Caco-2 (cell line): ENCODE measurements around the gene CUL9. TPM values are rescaled to one million over a fixed set of nuclear protein-coding genes. Genes with fewer than 3 reads are reported as not detected.

Experiments
- BruUV-seq: library from RNA; stranded (reverse); fragments of 400-500 nt; replicated peaks from 2 replicates; lab custom pipeline; 2021; lab: Mats Ljungman, UMichigan
- CTCF ChIA-PET: fragments of 300-600 bp; sonication (Branson Sonifier 250); formaldehyde crosslinking; loops from one replicate; lab custom pipeline; 2022; ENCODE audit warnings: antibody characterized with exemption; lab: Charles Lee
- POLR2A ChIA-PET: fragments of 300-600 bp; sonication (Branson Sonifier 250); formaldehyde crosslinking; loops from one replicate; lab custom pipeline; 2022; ENCODE audit warnings: antibody characterized with exemption; lab: Charles Lee
- DNase-seq, 2 experiments: peaks; one replicate each; pipeline versions ENCODE4 v3.0.0 to v3.0.0-alpha.2; 2020 to 2022
- H3K27me3 ChIP-seq: replicated peaks from 2 replicates; pipeline ENCODE4 v1.6.0; 2011; ENCODE audit warnings: low read length; ENCODE audit not compliant: control insufficient read depth, insufficient read depth
- H3K36me3 ChIP-seq: 2 replicates; pipeline ENCODE4 v1.5.1; 2011; ENCODE audit warnings: low read length; ENCODE audit not compliant: control insufficient read depth, insufficient read depth
- H3K4me1 ChIP-seq: fragments of 250-450 bp; sonication (Bioruptor Pico); 2 replicates; pipeline ENCODE4 v1.5.1; 2020; ENCODE audit warnings: mild to moderate bottlenecking
- H3K4me3 ChIP-seq: 2 replicates; pipeline ENCODE4 v1.5.1; 2011; ENCODE audit warnings: low read depth, mild to moderate bottlenecking, control low read depth, low read length
- H3K9me3 ChIP-seq: fragments of 250-450 bp; sonication (Bioruptor Pico); 2 replicates; pipeline ENCODE4 v1.5.1; 2020; ENCODE audit warnings: mild to moderate bottlenecking, moderate library complexity
- H3K27ac Mint-ChIP-seq: one replicate; pipeline ENCODE4 v1.8.0; 2022; ENCODE audit warnings: mixed read lengths; ENCODE audit not compliant: unreplicated experiment
- H3K27me3 Mint-ChIP-seq: one replicate; pipeline ENCODE4 v1.8.0; 2022; ENCODE audit warnings: mixed read lengths; ENCODE audit not compliant: insufficient read depth, unreplicated experiment
- H3K36me3 Mint-ChIP-seq: one replicate; pipeline ENCODE4 v1.8.0; 2022; ENCODE audit warnings: mild to moderate bottlenecking, mixed read lengths; ENCODE audit not compliant: insufficient read depth, unreplicated experiment
- H3K4me1 Mint-ChIP-seq: one replicate; pipeline ENCODE4 v1.8.0; 2022; ENCODE audit warnings: low read depth, mixed read lengths; ENCODE audit not compliant: unreplicated experiment
- H3K4me3 Mint-ChIP-seq: one replicate; pipeline ENCODE4 v1.8.0; 2022; ENCODE audit warnings: mild to moderate bottlenecking, moderate library complexity, mixed read lengths; ENCODE audit not compliant: unreplicated experiment
- H3K9me3 Mint-ChIP-seq: one replicate; pipeline ENCODE4 v1.8.0; 2022; ENCODE audit warnings: mixed read lengths; ENCODE audit not compliant: unreplicated experiment
- CTCF ChIP-seq, 2 experiments: fragments of 200-600 bp in 1 of 2; IDR thresholded peaks; 1 replicate in 1 of 2; 2 replicates in 1 of 2; pipeline versions ENCODE4 v1.5.1 to v1.8.0; 2011 to 2022; ENCODE audit warnings: antibody characterized with exemption in 1 of 2, control low read depth in 1 of 2, inconsistent platforms in 1 of 2, low read depth in 1 of 2, low read length in 1 of 2, mild to moderate bottlenecking in 1 of 2, moderate library complexity in 1 of 2; ENCODE audit not compliant: insufficient read depth in 1 of 2, severe bottlenecking in 1 of 2, unreplicated experiment in 1 of 2
- intact Hi-C: fragments of 100-400 bp; cut with micrococcal nuclease; formaldehyde crosslinking; loops from one replicate; pipeline ENCODE4 v1.10.0; 2022; ENCODE audit not compliant: unreplicated experiment
- total RNA-seq: library from RNA; stranded (reverse); gene quantifications from 2 replicates; pipeline ENCODE4 v1.2.3, GENCODE V29; 2022

The CUL9 gene
- total RNA-seq, 1 experiment from 2014 or later, result 16.7 TPM

DNA sequence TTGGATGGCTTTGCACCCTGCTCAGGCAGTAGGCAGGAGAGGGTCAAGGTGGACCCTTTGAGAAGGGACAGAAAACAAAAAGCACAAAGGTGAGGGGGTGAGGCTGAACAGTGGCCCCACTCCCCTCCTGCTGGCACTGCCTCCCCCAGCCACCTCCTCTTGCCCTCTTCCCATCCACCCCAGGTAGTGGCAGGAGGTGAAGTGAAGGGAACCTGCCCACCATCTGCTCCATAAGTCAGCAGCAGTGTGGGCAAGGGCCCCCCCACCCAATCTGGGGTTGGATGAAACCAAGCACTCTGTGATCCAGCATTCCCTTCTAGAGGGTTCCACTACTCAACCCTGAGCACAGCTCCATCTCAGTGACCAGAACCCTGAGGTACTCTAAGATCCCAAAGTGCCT lies 89.9 kb downstream of the CUL9 start:
- no peak overlapping the region for H3K27ac Mint-ChIP-seq
- H3K36me3 ChIP-seq, result no peaks in the 10 kb centered on the region
- H3K4me3 Mint-ChIP-seq, result no peak overlapping the region
- no peaks in the 10 kb centered on the region for H3K36me3 Mint-ChIP-seq
- H3K9me3 Mint-ChIP-seq, result no peaks in the 10 kb centered on the region
- no peaks in the 10 kb centered on the region for H3K9me3 ChIP-seq
- H3K27me3 ChIP-seq, result no peaks in the 10 kb centered on the region
- CTCF ChIA-PET, result interaction anchor here (0.6 kb wide), 1 partner anchor 119 kb away, joined by 3 read pairs; no protein-coding TSS in a partner anchor
- TF ChIP-seq CTCF (IDR thresholded peaks at IDR 0.05; ENCODE audit: insufficient read depth in 1 of 2, low read depth in 1 of 2, low read length in 1 of 2, severe bottlenecking in 1 of 2, unreplicated experiment in 1 of 2), result no peak
- intact Hi-C loops, result no loop called here
- H3K4me3 ChIP-seq, result no peak overlapping the region
- DNase-seq, result no peak
- BruUV-seq, result no TSS peak
- H3K4me1 Mint-ChIP-seq, result peaks cover 18% of the 10 kb centered on the region
- peaks cover 50% of the 10 kb centered on the region for H3K4me1 ChIP-seq
- POLR2A ChIA-PET, result no interaction called here
- no peaks in the 10 kb centered on the region for H3K27me3 Mint-ChIP-seq

DNA sequence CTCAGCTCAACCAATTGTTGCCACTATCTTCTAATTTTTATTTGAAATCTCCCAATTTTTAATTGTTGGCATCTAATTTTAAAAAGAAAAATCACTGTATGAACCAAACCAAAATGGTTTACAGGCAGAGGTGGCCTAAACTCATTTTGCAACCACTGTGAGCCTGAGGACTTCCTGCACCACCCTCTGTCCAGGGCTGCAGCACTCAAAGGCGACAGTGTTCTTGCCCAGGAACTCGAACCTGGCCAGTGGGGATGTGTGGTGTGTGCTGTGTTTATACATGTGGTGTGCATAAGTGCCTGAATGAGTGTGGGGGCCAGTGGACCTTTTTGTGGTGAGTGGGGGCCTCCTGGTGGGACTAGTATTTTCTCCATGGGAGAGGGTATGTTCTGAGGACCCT lies 91.7 kb downstream of the CUL9 start:
- intact Hi-C loops, result no loop called here
- Mint-ChIP-seq H3K4me1 (peaks cover 14% of the 10 kb centered on the region), H3K36me3 (no peaks in the 10 kb centered on the region), H3K9me3 (no peaks in the 10 kb centered on the region), H3K27me3 (no peaks in the 10 kb centered on the region), H3K4me3 (no peak overlapping the region), H3K27ac (no peak overlapping the region)
- POLR2A ChIA-PET, result no interaction called here
- CTCF ChIA-PET, result no interaction called here
- BruUV-seq, result no TSS peak
- no peak for DNase-seq
- TF ChIP-seq CTCF (IDR thresholded peaks at IDR 0.05; ENCODE audit: insufficient read depth in 1 of 2, low read depth in 1 of 2, low read length in 1 of 2, severe bottlenecking in 1 of 2, unreplicated experiment in 1 of 2), result no peak
- no peaks in the 10 kb centered on the region for H3K36me3 ChIP-seq
- no peak overlapping the region for H3K4me3 ChIP-seq
- peaks cover 46% of the 10 kb centered on the region for H3K4me1 ChIP-seq
- no peaks in the 10 kb centered on the region for H3K27me3 ChIP-seq
- H3K9me3 ChIP-seq, result no peaks in the 10 kb centered on the region

Other genes with a start within 250 kb of the CUL9 start
- gene GNMT, start 221.4 kb upstream of the CUL9 start, total RNA-seq, result not detected in 2 replicates
- gene PEX6, start 203.0 kb upstream of the CUL9 start, total RNA-seq, result 6.9 and 8.2 TPM in 2 replicates
- 44.4 and 45.0 TPM in 2 replicates for gene PPP2R5D, start 197.6 kb upstream of the CUL9 start, total RNA-seq
- 60.3 and 62.3 TPM in 2 replicates for gene MEA1, start 168.2 kb upstream of the CUL9 start, total RNA-seq
- gene KLHDC3, start 167.9 kb upstream of the CUL9 start, total RNA-seq, result 62.9 and 66.8 TPM in 2 replicates
- gene RRP36, start 160.6 kb upstream of the CUL9 start, total RNA-seq, result 71.0 and 74.9 TPM in 2 replicates
- 25.3 and 26.7 TPM in 2 replicates for gene CUL7, start 128.3 kb upstream of the CUL9 start, total RNA-seq
- 123 and 124 TPM in 2 replicates for gene MRPL2, start 122.8 kb upstream of the CUL9 start, total RNA-seq
- gene KLC4, start 122.6 kb upstream of the CUL9 start, total RNA-seq, result 47.7 and 52.7 TPM in 2 replicates
- 175 and 180 TPM in 2 replicates for gene PTK7, start 105.9 kb upstream of the CUL9 start, total RNA-seq
- gene SRF, start 10.9 kb upstream of the CUL9 start, total RNA-seq, result 31.3 and 32.1 TPM in 2 replicates
- 56.1 and 62.6 TPM in 2 replicates for gene DNPH1, start 47.3 kb downstream of the CUL9 start, total RNA-seq
- gene TTBK1, start 61.3 kb downstream of the CUL9 start, total RNA-seq, result 0.51 and 0.61 TPM in 2 replicates
- not detected in 2 replicates for gene SLC22A7, start 116.1 kb downstream of the CUL9 start, total RNA-seq
- not detected in 2 replicates for gene CRIP3, start 126.6 kb downstream of the CUL9 start, total RNA-seq
- gene ZNF318, start 187.5 kb downstream of the CUL9 start, total RNA-seq, result 11.2 and 11.7 TPM in 2 replicates
- gene ABCC10, start 245.3 kb downstream of the CUL9 start, total RNA-seq, result 40.1 and 45.1 TPM in 2 replicates